Hematopoietic multipotent progenitor cell treated with erythropoietin and hydrocortisone succinate and interleukin-3 and kit ligand, for 17 days (in vitro differentiated cells): ENCODE measurements around the gene BEAN1.
"Not testable (repeated sequence)": the region's sequence is repeated elsewhere in the genome, so short reads cannot be mapped to it uniquely, and the experiment has no call there.

Experiments
- DNase-seq: peaks from one replicate; pipeline ENCODE4 v3.0.0-alpha.2; 2015; ENCODE audit warnings: low spot score

Gene BEAN1

DNA sequence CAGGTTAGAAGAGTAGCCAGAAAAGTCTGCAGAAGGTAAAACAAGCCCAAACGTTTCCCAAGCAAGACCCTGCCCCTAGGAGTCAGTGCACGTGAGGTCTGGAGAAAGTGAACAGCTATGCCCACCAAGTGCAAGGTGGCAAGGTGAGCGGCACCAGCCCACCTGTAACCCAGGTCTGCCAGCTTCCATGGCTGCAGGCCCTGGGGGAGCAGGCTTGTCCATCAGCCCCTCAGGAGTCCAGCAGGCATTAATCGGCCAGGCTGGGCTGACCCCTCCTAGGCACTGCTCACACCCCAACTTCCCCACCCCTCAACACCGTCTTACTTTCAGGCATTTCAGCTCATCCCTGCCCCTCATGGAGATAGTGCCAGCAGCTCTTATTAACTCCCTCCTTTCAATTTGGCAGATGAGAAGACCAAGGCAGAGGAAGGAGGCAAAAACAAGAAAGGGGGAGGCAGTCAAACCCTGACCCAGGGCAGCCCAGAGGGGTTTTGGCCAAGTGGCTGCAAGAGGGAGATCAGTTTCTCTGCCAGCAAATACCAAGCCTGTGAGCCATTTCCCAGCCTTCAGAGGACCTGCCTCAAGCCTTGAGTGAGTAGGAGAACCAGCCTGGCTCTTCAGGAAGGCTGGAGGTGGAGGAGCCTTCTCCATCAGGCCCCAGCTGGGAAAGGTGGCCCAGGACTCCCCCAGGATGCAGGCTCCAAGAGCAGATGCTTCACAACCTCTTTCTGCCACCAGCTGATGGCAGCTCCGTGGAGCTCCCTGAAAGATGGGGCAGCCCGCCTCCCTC, 14.7 kb downstream of the BEAN1 start:
- no peak for DNase-seq

DNA sequence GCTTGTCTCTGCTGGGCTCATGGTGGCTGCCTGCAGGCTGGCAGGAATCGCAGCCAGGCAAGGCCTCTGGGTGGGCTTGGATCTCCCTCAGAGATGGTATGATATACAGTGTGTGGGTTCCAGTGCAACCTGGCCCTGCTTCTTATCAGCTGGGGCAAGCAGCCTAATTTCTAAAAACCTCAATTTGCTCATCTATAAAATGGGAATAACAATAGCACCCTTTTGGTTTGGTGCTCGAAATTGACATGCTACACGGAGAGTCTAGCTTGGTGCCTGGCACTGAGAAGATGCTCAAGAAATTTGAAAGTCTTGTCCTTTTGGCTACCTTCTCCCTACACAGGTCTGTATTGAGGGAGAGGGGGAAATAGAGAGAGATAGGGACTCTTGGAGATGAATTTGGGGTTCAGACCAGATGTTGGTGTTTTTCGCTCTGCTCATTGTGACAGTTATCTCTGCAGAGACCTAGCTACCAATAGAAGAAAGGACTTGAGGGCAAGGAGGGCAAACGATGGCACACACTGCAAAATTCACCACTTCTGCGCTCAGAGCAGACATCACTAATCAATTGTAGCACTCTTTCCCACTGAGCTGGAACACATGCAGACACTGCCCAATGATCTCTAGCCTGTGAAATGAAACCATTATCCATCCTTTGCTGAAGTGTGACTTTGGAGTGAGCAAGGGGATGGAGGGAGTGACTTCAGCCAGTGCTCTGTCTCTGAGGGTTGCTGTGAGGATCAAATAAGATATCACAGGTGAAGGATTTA, 15.6 kb downstream of the BEAN1 start:
- no peak for DNase-seq

DNA sequence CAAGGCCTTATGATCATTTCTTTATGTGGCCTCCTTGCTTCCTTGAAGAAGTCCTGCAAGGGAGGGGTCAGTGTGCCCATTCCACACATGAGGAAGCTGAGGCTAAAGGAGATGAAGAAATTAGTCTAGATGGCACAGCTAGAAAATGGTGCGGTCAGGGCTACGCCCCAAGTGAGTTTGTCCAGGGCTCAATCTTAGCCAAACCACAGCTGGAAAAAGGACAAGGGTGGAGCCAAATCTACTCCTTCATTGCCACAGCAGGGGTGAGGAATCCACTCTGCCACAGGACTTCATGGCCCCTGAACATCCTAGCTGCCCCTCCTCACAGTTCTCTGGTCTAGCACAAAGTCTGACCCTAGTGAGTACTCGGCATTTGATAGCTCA, 16.2 kb downstream of the BEAN1 start:
- DNase-seq: no peak

DNA sequence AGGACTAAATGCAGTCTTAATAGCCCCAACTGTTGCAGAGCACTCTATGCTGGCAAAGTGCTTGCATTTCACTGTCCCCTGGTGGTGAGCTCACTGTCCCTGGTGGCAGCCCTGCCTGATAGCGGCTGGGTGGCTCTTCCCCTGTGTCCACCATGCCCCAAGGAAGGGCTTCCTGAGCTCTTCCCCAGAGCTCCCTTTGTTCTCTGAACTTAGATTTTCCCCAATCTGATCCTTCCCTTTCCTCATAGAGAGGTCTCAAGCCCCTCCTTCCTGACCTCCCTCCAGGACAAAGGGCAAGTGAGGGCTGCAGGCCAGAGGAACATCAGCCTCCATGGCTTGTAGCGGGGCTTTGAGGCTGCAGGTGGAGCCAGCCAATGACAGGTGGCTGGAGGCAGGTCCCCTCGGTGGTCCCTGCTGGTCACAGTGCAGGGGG, 17.0 kb downstream of the BEAN1 start:
- DNase-seq: no peak

DNA sequence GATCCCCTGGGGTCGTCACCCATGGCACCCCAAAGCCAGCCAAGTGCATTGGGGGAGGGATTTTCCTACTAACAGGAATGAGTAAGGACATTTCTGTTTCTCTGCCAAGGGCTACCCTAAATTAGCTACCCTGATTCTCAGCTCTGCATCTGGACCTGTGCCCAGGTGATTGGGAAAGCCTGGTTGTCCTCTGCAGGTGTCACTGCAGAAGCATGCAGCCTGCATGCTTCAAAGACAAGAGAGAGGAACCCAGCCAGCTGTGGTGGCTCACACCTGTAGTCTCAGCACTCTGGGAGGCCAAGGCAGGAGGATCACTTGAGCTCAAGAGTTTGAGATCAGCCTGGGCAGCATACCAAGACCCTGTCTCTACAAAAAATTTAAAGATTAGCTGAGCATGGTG, 19.6 kb downstream of the BEAN1 start:
- DNase-seq: no peak

DNA sequence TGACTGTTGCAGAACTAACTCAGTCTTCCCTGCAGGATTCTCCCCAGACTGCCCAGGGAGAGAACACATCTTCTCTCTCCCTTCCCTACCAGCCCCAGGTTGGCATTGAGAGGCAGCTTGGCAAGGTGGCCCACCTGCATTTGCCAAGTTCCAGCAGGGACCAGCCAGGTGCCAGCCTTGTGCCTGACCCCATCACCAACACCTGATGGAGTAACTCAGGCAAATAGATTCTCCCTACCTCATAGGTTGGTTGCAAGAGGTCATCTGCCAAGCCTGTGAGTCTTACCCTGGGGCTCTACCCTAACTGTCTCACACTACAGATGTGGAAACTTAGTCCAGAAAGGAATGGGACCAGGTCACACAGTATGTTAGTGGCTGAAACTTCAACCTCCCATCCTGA, 20.4 kb downstream of the BEAN1 start:
- DNase-seq: no peak

DNA sequence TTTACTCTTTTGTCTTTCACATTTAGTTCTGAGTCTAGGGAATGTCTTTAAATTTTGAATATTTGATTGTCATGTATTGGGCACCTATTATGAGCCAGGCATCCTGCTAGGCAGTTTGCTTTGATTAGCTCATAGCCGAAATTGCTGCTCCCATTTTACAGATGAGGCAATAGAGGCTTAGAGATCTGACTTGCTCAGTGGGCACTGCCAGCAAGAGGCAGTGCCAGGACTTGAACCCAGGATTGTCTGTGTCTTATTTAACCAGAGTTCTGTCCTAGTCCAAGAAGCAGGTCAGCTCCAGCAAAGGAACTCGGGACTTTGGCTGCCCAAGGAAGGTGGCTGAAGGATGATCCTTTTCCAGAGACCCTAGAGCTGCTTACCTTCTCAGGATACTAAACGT, 24.5 kb downstream of the BEAN1 start:
- no peak for DNase-seq

DNA sequence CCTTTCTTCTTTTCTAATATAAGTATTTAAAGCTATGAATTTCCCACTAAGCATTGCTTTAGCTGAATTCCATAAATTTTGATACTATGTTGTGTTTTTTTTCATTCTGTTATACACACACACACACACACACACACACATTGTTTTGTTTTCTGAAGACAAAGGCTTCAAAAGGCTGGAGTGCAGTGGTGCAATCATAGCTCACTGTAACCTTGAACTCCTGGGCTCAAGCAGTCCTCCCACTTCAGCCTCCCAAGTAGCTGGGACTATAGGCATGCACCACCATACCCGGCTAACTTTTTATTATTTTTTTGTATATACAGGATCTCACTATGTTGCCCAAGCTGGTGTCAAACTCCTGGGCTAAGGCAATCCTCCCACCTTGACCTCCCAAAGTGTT, 26.1 kb downstream of the BEAN1 start:
- not testable (repeated sequence) for DNase-seq

DNA sequence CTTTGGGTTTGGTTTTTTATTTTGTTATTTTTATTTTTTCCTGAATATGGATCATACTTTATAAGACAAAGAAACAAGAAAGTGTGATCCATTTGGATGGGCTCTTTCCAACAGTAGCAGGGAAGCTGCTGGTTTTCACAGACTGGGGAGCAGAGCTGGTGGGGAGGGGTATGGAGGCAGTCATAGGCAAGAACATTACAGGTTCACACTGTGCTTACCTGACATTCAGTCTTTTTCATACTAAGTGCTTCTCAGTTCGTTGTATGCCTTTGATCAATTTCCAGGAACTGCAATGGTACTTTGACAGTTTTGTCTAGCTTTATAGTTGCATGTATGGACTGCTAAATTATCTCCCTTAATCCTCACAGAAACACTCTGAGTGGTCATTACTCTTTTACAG, 27.7 kb downstream of the BEAN1 start:
- no peak for DNase-seq

DNA sequence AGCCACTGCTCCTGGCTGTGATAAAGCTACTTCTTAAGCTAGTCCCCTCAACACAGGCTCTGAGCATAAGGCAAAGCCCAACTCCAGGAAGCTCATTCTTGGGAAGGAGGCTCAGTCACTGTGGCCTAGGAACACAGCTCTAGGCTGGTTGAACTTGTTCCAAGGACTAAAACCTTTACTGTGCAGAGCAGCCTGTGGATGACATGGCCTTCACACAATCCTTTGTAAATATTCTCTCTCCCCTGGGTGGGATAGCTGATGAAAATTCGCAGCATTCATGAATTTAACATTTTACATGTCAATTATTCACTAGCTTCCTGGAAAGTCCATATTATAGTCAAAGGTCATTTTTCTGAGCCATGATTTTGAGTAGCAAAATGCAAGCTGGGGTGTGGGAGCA, 28.9 kb downstream of the BEAN1 start:
- DNase-seq: no peak

DNA sequence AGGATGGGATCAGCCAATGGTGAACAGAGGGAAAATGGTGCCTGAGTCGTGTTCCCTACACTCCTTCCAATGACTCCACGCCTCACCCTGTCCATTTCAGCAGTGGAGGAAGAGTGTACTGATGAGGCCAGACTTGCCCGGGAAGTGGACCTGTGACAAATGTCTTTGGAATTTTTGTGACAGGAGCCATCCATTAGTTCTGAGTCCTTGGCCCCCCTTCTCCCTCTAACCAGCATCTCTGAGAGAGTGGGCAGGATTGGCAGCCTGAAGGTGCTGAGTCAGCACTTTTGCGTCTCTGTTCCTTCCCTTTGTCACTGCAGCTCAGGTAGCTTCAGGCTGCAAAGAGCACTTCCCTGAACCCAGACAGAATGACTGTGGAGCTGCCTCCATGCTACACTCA, 30.8 kb downstream of the BEAN1 start:
- no peak for DNase-seq

DNA sequence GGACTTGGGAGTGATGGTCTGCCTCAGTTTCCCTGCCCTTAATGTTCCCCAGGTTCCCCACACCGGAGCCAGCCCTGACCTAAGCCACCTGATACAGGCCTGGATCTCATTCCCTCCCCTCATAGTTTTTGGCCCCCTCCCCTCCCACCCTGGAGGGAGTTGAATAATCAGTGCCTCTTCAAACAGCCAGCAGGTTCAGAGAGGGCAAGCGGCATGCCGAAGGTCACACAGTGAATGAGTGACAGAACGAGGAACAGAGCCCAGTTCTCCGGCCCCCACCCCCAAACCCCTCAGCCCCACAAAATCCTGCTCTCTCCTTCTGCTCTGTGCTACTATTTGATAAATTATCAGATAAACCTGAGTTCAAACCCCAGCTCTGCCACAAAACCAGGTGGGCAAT, 31.2 kb downstream of the BEAN1 start:
- DNase-seq: no peak

DNA sequence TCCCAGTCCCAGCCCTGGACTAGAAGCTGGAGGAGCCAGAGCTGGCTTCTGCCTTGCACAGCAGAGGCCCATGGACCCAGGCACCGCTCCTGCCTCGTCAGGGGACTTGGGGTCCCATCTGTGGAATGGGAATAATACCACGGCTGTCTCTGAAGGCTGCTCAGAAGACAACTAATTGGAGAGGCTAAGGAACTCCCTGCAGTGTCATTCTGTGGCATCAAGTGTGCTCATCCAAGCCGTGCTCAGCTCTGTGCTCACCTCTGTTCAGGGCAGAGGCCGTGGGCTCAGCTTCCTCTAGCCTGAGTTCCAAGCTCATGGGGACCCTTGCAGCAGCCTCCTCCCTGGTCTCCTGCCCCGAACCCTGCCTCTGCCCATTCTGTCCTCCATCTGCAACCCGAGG, 31.8 kb downstream of the BEAN1 start:
- no peak for DNase-seq

DNA sequence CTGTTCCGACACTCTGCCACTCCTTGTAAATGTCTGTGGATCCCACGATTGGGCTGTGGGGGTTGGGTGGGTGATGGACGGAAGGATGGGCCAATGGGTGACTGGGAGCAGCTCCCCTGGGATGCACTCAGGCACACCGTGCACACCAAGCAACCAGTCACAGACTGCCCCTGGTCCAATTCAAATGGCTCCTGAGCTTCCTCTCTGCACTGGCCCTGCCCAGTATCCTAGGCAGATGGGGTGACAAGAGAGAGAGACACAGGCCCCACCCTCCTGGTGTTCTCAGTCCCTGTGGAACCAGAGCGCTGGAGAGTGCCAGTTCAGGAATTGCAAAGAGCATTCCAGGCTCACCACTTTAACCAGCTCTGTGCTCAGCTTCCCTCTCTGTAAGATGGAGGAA, 32.8 kb downstream of the BEAN1 start:
- no peak for DNase-seq

DNA sequence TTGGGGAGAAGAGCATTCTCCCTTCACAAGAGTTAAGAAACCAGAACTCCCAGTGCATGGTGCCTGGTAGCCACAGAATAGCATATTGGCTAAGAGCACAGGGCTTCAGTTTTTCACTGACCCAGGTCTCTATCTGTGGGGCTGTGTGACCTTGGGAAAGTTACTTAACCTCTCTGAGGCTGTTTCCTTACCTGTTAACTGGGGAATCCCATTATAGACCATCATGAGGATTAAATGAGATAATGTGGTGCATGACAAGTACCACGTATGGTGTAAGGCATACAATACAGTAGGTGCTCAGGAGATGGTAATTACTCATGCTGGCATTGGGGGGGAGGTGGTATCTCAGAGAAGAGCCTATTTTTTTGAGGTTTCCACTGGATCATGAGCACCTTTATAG, 33.6 kb downstream of the BEAN1 start:
- no peak for DNase-seq

DNA sequence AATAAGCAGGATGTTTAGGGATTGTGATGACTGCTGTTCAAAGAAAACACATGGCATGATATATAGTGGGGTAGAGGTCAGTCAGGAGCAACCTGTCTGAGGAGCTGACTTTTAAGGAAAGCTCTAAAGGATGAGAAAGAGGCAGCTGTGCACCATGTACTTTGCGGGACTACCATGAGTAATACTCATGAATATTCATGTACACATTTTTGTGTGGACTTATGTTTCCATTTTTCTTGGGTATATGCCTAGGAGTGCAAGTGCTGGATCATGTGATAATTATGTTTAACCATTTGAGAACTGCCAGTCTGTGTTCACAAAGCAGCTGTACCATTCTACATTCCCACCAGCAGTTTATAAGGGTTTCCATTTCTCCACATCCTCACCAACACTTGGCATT, 35.8 kb downstream of the BEAN1 start:
- no peak for DNase-seq

DNA sequence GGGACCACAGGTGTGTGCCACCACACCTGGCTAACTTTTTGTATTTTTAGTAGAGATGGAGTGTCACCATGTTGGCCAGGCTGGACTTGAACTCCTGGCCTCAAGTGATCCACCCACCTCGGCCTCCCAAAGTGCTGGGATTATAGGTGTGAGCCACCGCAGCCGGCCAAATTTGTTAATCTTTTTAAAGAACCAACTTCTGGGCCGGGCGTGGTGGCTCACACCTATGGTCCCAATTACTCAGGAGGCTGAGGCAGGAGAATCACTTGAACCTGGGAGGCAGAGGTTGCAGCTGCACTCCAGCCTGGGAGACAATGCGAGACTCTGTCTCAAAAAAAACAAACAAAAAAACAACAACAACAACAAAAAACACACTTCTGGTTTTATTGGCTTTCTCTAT, 38.9 kb downstream of the BEAN1 start:
- DNase-seq: not testable (repeated sequence)

DNA sequence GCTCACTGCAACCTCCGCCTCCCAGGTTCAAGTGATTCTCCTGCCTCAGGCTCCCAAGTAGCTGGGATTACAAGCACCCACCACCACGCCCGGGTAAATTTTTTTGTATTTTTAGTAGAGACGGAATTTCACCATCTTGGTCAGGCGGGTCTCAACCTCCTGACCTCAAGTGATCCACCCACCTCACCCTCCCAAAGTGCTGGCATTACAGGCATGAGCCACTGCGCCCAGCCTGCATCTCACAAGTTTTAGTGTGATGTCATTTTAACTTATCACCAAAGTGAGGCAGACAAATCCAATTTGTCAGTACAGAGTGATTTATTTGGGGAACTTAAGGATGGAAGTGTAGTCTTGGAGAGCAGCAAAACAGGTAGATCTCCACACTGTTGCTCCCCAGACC, 39.5 kb downstream of the BEAN1 start:
- DNase-seq: not testable (repeated sequence)

DNA sequence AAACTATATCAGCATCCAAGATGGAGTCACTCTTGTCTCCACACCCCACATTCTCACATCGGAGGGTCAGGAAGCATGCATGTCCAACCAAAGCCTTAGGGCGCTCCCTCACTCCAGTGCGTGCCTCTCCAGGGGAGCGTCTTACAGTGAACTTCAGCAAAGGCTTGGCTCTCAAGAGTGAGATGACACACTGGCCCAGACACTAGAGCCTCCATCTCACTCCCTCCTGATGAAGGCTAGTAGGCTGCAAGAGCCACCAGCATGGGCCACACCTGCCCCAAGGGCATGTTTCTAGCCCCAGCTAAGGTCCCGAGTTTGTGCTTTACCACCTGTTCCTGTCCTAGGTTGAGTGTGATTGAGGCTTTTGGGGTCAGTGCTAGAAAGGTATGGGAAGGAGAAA, 40.5 kb downstream of the BEAN1 start:
- no peak for DNase-seq

DNA sequence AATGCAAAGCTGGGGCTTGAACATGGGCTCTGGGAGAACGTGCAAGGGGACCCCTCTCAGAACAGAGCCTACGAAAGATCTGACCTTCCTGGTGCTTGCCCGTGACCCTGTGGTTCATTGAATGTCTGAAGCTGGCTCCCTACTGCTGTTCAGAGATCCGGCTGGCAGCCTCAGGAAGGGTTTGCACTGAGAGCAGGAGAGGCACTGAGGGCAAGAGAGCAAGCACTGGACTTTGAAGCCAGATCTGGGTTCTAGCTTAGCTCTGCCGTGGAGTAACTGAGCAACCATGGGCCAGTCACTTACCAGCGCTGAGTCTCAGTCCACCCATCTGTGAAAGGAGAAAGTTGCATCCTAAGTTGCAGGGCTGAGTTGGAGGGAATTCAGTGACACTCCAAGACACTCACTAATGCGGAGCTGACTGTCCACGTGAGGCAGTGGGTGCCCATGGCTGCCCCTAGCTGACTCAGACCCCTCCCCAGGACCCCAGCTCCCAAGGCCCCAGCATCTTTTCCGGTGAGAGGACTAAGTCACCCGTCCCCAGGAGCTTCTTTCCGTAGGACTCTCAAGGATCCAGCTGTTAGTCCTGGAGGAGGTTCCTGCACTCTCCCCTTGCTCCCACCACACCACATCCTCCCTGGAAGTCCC, 41.3 kb downstream of the BEAN1 start:
- no peak for DNase-seq

DNA sequence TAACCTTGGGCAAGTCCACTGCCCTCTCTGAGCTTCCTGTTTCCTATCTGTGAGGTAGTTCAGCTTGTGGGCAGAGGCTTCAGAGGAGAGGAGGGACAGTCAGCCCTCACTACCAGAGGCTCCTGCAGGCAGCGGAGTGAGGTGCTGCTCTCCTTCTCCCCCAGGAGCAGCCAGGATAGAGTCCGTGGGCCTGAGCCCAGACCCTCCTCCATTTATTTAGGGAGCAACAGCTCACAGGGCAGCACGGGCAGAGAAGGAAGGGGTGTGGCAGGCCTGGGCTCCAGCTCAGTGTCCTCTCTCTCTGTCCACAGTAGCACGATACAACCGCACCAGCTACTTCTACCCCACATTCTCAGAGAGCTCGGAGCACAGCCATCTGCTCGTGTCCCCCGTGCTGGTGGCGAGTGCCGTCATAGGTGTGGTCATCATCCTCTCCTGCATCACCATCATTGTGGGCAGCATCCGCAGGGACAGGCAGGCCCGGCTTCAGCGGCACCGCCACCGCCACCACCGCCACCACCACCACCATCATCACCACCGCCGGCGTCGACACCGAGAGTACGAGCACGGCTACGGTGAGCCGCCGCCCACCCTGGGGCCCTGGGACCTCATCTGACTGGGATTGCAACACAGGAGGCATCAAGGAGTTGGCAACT, 42.3 kb downstream of the BEAN1 start:
- DNase-seq: no peak

DNA sequence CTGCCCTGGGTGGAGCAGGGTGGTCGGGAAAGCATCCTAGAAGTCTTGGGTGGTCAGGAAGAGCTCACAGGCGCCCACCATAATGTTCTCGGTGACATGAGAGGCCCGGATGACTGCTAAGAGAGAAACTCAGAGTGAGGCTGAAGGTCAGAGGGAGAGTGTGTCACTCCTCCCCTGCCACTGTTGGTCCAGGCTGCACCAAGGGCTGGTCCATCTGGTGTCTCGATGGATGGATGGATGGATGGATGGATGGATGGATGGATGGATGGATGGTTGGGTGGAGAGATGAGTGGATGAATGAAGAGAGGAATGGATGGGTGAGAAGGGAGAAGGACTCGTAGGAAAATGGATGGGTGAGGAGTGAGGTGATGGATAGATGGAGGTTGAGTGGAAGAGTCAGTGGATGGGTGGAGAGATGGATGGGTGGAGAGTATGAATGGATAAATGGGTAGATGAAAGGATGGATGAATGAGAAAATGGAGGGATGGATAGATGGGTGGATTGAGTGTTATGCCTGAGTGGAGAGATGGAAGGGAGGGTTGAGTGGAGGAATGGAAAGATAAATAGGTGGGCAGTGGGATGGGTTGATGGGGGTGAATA, 43.0 kb downstream of the BEAN1 start:
- DNase-seq: no peak
